H1 (cell line): ENCODE results near the gene HRH2. TPM values are rescaled to one million over a fixed set of nuclear protein-coding genes. Genes with fewer than 3 reads are reported as not detected.

Experiments used
- BACH1 ChIP-seq: IDR thresholded peaks from 2 replicates; pipeline ENCODE4 v1.6.1; 2012; ENCODE audit warnings: low read length, improper control_type of control experiment
- HDAC2 ChIP-seq, 2 experiments: fragments of 300-600 bp in 1 of 2; sonication (generic) in 1 of 2; IDR thresholded peaks; 2 replicates each; pipeline ENCODE4 v1.6.1; 2011 to 2012; ENCODE audit warnings: low read depth in 2 of 2, low read length in 2 of 2, mild to moderate bottlenecking in 2 of 2, moderate library complexity in 2 of 2, borderline replicate concordance in 1 of 2, inconsistent platforms in 1 of 2
- JUN ChIP-seq: IDR thresholded peaks from 2 replicates; pipeline ENCODE4 v1.6.1; 2011; ENCODE audit warnings: low read depth, mild to moderate bottlenecking, improper control_type of control experiment, low read length
- KDM1A ChIP-seq: fragments of 200-600, 300-600 bp; sonication (generic); IDR thresholded peaks from 2 replicates; pipeline ENCODE4 v1.7.1; 2016; ENCODE audit warnings: mild to moderate bottlenecking, low read length, borderline replicate concordance
- KDM5A ChIP-seq: fragments of 200-600 bp; IDR thresholded peaks from 2 replicates; pipeline ENCODE4 v1.7.1; 2012; ENCODE audit warnings: mild to moderate bottlenecking, low read length, inconsistent platforms, mixed read lengths
- MAFK ChIP-seq: IDR thresholded peaks from 2 replicates; pipeline ENCODE4 v1.6.1; 2012; ENCODE audit warnings: low read depth, mild to moderate bottlenecking, improper control_type of control experiment, low read length
- NRF1 ChIP-seq: IDR thresholded peaks from 2 replicates; pipeline ENCODE4 v1.6.1; 2011; ENCODE audit warnings: mild to moderate bottlenecking, low read depth, low read length, improper control_type of control experiment
- SIRT6 ChIP-seq: IDR thresholded peaks from one replicate; pipeline ENCODE4 v1.7.1; 2012; ENCODE audit warnings: low read length, inconsistent platforms
- SIX5 ChIP-seq: IDR thresholded peaks from 2 replicates; pipeline ENCODE4 v1.6.1; 2011; ENCODE audit warnings: mild to moderate bottlenecking, low read depth, low read length
- TBP ChIP-seq: IDR thresholded peaks from 2 replicates; pipeline ENCODE4 v1.6.1; 2011; ENCODE audit warnings: low read depth, low read length, improper control_type of control experiment
- polyA plus RNA-seq, 7 experiments: library from polyadenylated mRNA; depleted of rRNA in 3 of 7; stranded (reverse) in 5 of 7; unstranded in 2 of 7; fragments of >200 nt in 5 of 7; fragments of 200-250 nt in 2 of 7; gene quantifications; 1 replicate in 5 of 7; 2 replicates in 1 of 7; 4 replicates in 1 of 7; pipeline versions ENCODE4 v1.2.1 to v1.2.3, GENCODE V29; 2011 to 2013; ENCODE audit warnings: missing spikeins in 2 of 7, mixed read lengths in 2 of 7
- total RNA-seq: library from RNA; stranded (reverse); fragmentation: NEBNext Ultra II Directional; extraction: Animal tissue kit (Norgen Biotek cat#: 25700); gene quantifications from 2 replicates; pipeline ENCODE4 v1.2.1, GENCODE V29; 2021
- TF ChIP-seq, protein P1 (sequence below): fragments of 300-600 bp; sonication (generic); IDR thresholded peaks from 2 replicates; pipeline ENCODE4 v1.7.1; 2012; ENCODE audit warnings: low read length, moderate library complexity, mild to moderate bottlenecking, inconsistent platforms; ENCODE audit not compliant: insufficient replicate concordance

Gene HRH2
- total and polyA plus RNA-seq, 2 of the 8 experiments (the other 6 are each of a cell fraction or from before 2014, with no cell fraction given) = 7.8 to 8.1 TPM

DNA sequence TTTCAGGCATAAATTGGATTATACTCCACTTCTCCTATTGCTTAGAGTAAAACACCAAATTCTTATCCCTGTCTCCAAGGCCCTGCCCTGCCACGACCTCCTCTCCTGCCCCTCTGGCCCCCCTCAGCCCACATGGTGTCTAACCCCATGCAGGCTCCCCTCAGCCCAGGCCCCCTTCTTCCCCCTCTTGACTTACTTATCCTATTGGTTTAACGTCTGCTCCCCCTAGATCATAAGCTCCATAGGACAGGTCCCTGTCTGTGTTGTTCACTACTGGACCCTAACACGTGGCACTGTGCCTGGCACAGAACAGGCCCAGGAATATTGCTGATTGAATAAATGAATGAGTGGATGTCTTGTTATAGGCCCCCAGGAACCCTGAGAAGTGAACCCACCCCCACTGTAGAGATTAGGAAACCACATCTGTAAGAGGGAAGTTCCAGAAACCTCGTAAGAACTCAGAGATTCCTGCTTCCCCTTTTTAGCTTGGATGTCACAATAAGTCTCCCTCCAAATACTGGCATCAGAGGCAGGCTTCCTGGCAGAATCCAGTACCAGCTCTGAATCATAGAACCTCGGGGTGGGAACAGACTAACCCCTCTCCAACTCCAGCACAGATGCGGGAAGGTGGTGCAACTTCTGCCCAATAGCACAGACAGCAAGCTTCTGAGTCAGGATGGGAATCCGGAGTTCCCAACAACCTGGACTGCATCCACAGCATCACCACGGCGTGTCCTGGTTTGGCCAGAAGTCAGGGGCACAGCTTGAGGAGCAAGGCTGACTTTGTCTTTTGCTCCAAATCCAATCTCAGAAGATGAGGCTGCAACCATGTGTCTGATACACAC is 31.5 kb downstream of the HRH2 start (continued):
- TF ChIP-seq, protein P1, sequence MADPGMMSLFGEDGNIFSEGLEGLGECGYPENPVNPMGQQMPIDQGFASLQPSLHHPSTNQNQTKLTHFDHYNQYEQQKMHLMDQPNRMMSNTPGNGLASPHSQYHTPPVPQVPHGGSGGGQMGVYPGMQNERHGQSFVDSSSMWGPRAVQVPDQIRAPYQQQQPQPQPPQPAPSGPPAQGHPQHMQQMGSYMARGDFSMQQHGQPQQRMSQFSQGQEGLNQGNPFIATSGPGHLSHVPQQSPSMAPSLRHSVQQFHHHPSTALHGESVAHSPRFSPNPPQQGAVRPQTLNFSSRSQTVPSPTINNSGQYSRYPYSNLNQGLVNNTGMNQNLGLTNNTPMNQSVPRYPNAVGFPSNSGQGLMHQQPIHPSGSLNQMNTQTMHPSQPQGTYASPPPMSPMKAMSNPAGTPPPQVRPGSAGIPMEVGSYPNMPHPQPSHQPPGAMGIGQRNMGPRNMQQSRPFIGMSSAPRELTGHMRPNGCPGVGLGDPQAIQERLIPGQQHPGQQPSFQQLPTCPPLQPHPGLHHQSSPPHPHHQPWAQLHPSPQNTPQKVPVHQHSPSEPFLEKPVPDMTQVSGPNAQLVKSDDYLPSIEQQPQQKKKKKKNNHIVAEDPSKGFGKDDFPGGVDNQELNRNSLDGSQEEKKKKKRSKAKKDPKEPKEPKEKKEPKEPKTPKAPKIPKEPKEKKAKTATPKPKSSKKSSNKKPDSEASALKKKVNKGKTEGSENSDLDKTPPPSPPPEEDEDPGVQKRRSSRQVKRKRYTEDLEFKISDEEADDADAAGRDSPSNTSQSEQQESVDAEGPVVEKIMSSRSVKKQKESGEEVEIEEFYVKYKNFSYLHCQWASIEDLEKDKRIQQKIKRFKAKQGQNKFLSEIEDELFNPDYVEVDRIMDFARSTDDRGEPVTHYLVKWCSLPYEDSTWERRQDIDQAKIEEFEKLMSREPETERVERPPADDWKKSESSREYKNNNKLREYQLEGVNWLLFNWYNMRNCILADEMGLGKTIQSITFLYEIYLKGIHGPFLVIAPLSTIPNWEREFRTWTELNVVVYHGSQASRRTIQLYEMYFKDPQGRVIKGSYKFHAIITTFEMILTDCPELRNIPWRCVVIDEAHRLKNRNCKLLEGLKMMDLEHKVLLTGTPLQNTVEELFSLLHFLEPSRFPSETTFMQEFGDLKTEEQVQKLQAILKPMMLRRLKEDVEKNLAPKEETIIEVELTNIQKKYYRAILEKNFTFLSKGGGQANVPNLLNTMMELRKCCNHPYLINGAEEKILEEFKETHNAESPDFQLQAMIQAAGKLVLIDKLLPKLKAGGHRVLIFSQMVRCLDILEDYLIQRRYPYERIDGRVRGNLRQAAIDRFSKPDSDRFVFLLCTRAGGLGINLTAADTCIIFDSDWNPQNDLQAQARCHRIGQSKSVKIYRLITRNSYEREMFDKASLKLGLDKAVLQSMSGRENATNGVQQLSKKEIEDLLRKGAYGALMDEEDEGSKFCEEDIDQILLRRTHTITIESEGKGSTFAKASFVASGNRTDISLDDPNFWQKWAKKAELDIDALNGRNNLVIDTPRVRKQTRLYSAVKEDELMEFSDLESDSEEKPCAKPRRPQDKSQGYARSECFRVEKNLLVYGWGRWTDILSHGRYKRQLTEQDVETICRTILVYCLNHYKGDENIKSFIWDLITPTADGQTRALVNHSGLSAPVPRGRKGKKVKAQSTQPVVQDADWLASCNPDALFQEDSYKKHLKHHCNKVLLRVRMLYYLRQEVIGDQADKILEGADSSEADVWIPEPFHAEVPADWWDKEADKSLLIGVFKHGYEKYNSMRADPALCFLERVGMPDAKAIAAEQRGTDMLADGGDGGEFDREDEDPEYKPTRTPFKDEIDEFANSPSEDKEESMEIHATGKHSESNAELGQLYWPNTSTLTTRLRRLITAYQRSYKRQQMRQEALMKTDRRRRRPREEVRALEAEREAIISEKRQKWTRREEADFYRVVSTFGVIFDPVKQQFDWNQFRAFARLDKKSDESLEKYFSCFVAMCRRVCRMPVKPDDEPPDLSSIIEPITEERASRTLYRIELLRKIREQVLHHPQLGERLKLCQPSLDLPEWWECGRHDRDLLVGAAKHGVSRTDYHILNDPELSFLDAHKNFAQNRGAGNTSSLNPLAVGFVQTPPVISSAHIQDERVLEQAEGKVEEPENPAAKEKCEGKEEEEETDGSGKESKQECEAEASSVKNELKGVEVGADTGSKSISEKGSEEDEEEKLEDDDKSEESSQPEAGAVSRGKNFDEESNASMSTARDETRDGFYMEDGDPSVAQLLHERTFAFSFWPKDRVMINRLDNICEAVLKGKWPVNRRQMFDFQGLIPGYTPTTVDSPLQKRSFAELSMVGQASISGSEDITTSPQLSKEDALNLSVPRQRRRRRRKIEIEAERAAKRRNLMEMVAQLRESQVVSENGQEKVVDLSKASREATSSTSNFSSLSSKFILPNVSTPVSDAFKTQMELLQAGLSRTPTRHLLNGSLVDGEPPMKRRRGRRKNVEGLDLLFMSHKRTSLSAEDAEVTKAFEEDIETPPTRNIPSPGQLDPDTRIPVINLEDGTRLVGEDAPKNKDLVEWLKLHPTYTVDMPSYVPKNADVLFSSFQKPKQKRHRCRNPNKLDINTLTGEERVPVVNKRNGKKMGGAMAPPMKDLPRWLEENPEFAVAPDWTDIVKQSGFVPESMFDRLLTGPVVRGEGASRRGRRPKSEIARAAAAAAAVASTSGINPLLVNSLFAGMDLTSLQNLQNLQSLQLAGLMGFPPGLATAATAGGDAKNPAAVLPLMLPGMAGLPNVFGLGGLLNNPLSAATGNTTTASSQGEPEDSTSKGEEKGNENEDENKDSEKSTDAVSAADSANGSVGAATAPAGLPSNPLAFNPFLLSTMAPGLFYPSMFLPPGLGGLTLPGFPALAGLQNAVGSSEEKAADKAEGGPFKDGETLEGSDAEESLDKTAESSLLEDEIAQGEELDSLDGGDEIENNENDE = no peak
- TF ChIP-seq SIRT6 (no peak), NRF1 (no peak), KDM5A (no peak), KDM1A (no peak), TBP (no peak), MAFK (no peak), BACH1 (no peak), JUN (no peak), SIX5 (no peak), HDAC2 (IDR thresholded peaks at IDR 0.05; ENCODE audit: borderline replicate concordance in 1 of 2, low read depth in 2 of 2, low read length in 2 of 2) (no peak)
